Osteocyte (in vitro differentiated cells): Measurements from ENCODE around the gene PSD4. TPM values are rescaled to one million over a fixed set of nuclear protein-coding genes. Genes with fewer than 3 reads are reported as not detected.

Source experiments
- DNase-seq: peaks from one replicate; pipeline ENCODE4 v3.0.0; 2021; ENCODE audit warnings: mixed read lengths; ENCODE audit not compliant: unreplicated experiment; ENCODE audit errors: extremely low spot score
- H3K27ac Mint-ChIP-seq: one replicate; pipeline ENCODE4 v1.8.0; 2021; ENCODE audit warnings: mild to moderate bottlenecking, mixed read lengths; ENCODE audit not compliant: unreplicated experiment
- H3K27me3 Mint-ChIP-seq: one replicate; pipeline ENCODE4 v1.8.0; 2021; ENCODE audit warnings: mixed read lengths; ENCODE audit not compliant: unreplicated experiment
- H3K36me3 Mint-ChIP-seq: one replicate; pipeline ENCODE4 v1.8.0; 2021; ENCODE audit warnings: mixed read lengths; ENCODE audit not compliant: unreplicated experiment
- H3K4me1 Mint-ChIP-seq: one replicate; pipeline ENCODE4 v1.8.0; 2021; ENCODE audit warnings: mixed read lengths; ENCODE audit not compliant: unreplicated experiment
- H3K4me3 Mint-ChIP-seq: one replicate; pipeline ENCODE4 v1.8.0; 2021; ENCODE audit warnings: mild to moderate bottlenecking, moderate library complexity, mixed read lengths; ENCODE audit not compliant: unreplicated experiment
- H3K9me3 Mint-ChIP-seq: one replicate; pipeline ENCODE4 v1.8.0; 2021; ENCODE audit warnings: mixed read lengths; ENCODE audit not compliant: unreplicated experiment
- CTCF ChIP-seq: fragments of 200-600 bp; sonication (generic); IDR thresholded peaks from 2 replicates; pipeline ENCODE4 v1.5.0; 2021; ENCODE audit warnings: antibody characterized with exemption, mild to moderate bottlenecking, moderate library complexity
- total RNA-seq: library from RNA; stranded (reverse); gene quantifications from 2 replicates; pipeline ENCODE4 v1.2.1, GENCODE V29; 2021

The PSD4 gene
- total RNA-seq, 1 donor from 2014 or later, result 8.9 TPM

- H3K4me1 Mint-ChIP-seq, result peaks cover 3% of the 10 kb centered on the region
Measured at GRCh38 chr2:113179446-113180045, 5.8 kb downstream of the PSD4 start.

GRCh38 chr2:113180131-113180946, 6.6 kb downstream of the PSD4 start:
- no peak overlapping the region for H3K27ac Mint-ChIP-seq
- no peaks in the 10 kb centered on the region for H3K9me3 Mint-ChIP-seq
- H3K4me1 Mint-ChIP-seq, result peaks cover 5% of the 10 kb centered on the region
- H3K36me3 Mint-ChIP-seq, result no peaks in the 10 kb centered on the region
- no peak for TF ChIP-seq CTCF
- H3K4me3 Mint-ChIP-seq, result no peak overlapping the region
- no peak for DNase-seq
- H3K27me3 Mint-ChIP-seq, result peaks cover under 1% of the 10 kb centered on the region

More at GRCh38 chr2:113179446-113180045, 5.8 kb downstream of the PSD4 start:
- DNase-seq, result no peak
- no peaks in the 10 kb centered on the region for H3K36me3 Mint-ChIP-seq
- TF ChIP-seq CTCF, result no peak
- no peak overlapping the region for H3K4me3 Mint-ChIP-seq
- no peaks in the 10 kb centered on the region for H3K9me3 Mint-ChIP-seq
- H3K27ac Mint-ChIP-seq, result no peak overlapping the region
- H3K27me3 Mint-ChIP-seq, result peaks cover 2% of the 10 kb centered on the region

DNA sequence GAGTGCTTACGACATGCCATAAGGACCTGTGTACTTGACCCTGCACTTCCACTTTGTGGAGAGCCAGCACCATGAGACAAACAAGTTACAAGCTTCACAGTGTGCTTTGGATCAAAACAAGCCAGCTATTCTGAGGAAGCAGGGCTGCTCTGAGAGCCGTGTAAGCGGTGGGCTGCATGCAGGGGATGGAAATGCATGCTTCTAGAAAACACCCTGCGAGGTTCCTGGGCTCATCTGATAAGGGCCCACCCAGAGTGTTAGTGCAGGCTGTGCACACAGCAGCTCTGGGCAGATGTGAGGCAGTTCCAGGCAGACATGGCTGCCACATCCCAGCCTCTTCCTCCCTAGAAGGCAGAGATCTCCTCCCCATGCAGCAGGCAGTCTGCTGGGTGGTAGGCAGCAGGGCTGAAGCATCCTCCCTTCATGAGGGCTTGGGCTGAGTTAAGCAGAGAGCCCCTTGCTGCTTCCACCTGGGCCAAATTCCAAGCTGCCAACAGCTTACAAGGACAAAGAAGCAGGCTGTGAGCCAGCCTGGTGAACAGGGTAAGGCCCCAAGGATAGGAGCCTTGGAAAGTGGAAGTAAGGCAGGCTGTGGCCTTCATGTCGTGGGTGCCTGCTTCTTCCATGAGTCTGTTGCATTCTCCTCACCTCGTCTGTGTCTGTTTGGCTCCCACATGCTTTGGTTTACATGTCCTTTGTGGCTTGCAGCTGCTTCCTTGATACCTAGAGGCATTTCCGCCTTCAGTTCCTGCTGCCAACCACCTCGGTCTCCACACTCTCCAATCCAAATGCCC, 7.7 kb downstream of the PSD4 start:
- DNase-seq, result no peak
- Mint-ChIP-seq H3K4me3 (no peak overlapping the region), H3K9me3 (no peaks in the 10 kb centered on the region), H3K27ac (no peak overlapping the region), H3K4me1 (peaks cover 14% of the 10 kb centered on the region), H3K27me3 (no peaks in the 10 kb centered on the region), H3K36me3 (no peaks in the 10 kb centered on the region)
- no peak for TF ChIP-seq CTCF

DNA sequence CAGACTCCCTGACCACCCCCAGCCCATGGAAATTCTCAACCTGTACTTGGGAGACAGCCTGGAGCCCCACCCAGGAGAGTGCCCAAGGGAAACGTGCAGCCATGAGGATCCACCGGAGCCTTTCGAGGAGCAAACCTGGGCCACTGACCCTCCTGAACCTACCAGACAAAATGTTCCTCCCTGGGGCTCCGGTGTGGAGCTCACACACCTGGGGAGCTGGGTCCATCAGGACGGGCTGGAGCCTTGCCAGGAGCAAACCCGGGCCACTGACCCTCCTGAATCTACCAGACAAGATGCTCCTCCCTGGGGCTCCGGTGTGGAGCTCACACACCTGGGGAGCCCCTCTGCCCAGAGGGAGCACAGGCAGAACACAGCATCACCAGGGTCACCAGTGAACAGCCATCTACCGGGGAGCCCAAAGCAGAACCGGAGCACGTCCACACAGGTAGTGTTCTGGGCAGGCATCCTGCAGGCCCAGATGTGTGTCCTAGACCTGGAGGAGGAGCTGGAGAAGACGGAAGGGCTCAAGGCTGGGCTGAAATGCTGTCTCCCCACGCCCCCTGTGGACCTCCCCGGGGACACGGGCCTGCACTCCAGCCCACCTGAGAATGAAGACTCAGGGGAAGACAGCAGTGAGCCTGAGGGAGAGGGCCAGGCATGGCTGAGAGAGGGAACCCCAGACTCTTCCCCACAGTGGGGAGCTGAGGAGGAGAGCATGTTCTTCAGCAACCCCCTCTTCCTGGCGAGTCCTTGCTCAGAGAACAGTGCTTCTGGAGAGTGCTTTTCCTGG, 8.9 kb downstream of the PSD4 start:
- H3K9me3 Mint-ChIP-seq, result no peaks in the 10 kb centered on the region
- no peaks in the 10 kb centered on the region for H3K36me3 Mint-ChIP-seq
- H3K27me3 Mint-ChIP-seq, result no peaks in the 10 kb centered on the region
- H3K27ac Mint-ChIP-seq, result no peak overlapping the region
- no peak for TF ChIP-seq CTCF
- DNase-seq, result no peak
- H3K4me3 Mint-ChIP-seq, result no peak overlapping the region
- H3K4me1 Mint-ChIP-seq, result peaks cover 14% of the 10 kb centered on the region
